Suppressor macrophage treated with lipopolysaccharide for 1 hour (primary cell): Measurements from ENCODE around the gene AFF2.

Source experiments
- DNase-seq, 3 donors: peaks; one replicate each; pipeline ENCODE4 v3.0.0-alpha.2; 2020 to 2022

Gene AFF2

DNA sequence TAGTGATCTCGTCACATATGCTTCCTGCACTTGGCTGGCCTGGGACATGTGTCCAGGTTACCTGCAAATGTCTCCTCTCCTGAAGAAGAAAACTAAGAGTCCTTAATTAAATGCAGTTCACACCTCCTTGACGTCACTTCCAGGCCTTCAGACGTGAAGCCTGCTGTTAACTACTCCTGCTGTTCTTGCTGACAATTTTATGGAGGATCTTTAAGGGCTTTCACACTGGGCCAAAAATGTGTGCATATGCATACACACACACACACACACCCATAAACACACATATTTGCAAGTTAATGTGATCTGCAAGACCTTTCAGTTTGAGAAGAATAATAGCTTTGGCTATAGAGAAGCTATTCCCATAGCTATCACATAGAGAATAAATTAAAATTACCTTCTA lies 267.9 kb downstream of the AFF2 start:
- DNase-seq = no peak

- DNase-seq = no peak
Measured at GRCh38 chrX:148771440-148771839, 271.0 kb downstream of the AFF2 start.

GRCh38 chrX:148774276-148774675 lies 273.9 kb downstream of the AFF2 start:
- no peak for DNase-seq

DNA sequence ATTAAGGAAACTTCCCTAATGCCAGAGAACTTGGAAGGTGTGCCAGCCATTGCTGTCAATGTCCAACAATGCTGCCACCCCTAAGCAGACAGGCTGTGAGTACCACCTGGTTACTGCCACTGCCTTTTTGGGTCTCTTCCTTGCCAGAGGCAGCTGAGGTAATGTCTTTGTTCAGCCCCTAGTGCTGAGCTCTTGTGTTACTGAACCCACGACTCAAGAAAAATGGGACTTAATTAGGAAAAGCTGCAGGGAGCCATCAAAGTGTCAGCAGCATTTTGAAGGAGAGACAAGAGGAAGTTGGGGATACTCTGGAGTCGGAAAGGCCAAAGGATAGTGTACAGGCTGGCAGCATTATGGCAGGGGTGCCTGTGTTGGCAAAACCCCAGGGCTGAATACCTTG lies 283.7 kb downstream of the AFF2 start:
- no peak for DNase-seq

GRCh38 chrX:148784856-148785255 lies 284.4 kb downstream of the AFF2 start:
- no peak for DNase-seq

DNA sequence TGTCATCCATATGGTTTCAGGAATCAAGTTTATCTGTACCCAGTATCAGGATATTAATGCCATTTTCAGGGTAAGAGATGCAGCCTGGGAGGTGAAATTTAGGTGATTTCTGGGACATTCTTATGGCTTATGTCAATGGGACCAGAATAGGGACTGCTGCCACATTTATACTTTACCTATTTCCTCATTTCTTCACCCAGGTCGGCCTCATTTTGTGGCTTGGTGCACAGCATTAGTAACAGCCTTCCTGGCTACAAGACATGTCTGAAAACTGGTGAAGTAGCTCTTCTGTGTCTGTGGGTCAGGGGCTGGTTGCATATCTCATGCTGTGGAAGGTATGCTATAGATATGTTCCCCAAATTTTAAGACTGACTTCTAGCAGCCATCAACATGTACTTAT lies 284.8 kb downstream of the AFF2 start:
- DNase-seq = no peak

GRCh38 chrX:148788449-148788848 lies 288.0 kb downstream of the AFF2 start:
- no peak for DNase-seq

GRCh38 chrX:148794350-148794749 lies 293.9 kb downstream of the AFF2 start:
- DNase-seq = no peak

DNA sequence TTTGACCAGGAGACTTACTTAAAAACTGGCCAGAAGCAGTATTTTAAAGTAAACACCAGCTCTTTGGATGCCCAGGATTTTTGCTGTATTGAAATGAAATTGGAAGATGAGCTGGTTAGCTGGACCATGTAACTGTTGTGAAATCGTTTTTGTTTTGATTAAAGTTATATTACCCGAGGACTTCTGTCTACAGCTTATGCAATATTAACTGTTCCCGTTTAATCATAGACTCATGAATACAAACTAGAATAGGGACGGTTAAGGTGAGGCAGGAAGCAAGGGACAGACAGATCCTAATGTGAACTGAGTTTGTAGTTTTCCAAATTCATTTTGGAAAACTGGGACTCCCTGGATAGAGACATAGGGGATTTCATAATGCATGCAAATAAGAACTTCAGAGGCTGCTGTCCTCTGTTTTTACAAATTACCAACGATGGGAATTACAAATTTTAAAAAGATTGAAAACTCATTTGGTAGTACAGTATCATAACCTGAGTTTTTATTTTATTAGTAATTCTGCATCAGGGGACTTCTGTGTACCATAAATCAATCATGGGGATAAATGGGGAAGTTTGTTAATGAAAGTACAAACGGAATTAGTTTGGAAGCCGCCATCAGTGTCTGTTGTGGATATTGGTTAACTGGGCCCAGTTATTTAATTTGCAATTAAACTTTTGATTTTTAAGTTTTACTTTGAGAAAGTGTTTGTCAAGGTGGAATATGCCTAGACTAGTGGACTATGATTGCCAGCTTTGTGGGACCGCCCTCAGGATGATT lies 304.4 kb downstream of the AFF2 start:
- peak in 1 of 3 donors; percentile 1 for DNase-seq

GRCh38 chrX:148806145-148806870 lies 305.9 kb downstream of the AFF2 start:
- no peak for DNase-seq

GRCh38 chrX:148808833-148809232 lies 308.4 kb downstream of the AFF2 start:
- DNase-seq = no peak

DNA sequence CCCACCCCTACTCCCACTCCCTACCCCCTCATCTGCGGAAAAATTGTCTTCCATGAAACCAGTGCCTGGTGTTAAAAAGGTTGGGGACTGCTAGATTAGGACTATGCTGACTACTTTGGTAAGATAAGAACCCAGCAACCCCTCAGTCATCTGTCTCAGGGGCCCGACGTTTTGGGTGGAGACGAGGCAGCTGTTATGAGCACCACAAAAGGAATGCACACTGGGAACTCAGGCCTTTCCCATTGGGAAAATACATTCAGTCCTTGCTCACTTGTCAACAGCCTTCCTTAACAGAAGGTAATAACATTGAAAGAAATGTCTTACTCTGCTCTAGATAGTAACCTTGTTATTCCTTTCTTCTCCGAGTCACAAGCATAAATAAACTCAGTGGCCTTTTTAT lies 310.8 kb downstream of the AFF2 start:
- DNase-seq = no peak

- DNase-seq = no peak
Measured at GRCh38 chrX:148813422-148813821, 313.0 kb downstream of the AFF2 start.

DNA sequence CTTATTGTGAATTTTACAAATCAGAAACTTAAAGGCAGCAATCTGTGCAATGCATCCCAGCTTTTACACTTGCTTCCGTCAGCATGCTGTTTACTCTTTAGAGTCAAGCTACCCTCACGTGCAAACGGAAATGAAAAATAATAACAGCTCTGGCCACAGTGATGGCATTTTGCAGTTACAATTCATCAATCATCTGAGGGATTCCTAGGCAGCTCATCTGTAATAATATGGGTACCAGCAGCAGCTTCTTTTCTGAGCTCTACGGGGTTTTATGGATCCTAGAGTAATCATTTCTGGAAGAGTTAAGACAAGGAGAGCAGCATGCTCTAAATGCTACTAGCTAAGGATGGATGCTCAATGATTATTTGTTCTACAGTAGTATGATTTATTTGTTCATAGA lies 313.6 kb downstream of the AFF2 start:
- DNase-seq = no peak

GRCh38 chrX:148815218-148815961 lies 315.0 kb downstream of the AFF2 start:
- peak in 1 of 3 donors; percentile 5 for DNase-seq

- DNase-seq = no peak
Measured at GRCh38 chrX:148823986-148824385, 323.6 kb downstream of the AFF2 start.

DNA sequence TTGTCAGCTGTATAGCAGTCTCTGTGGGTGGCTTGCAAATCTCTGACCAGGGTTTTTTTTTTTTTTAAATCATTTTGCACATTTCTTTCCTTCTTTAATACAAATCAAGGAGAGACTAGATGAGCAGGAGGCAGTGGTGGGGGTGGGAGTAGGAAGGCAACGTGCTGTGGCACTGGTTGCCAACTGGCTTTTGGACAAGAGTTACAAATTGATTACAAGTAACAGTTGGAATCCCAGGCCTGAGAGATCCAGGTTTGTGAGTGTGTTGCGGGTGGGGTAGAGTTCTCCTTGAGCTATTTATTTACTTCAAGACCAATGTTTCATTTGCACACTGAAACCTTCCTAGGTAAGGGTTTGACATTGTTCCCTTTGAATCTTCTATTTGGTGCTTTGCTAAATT lies 325.3 kb downstream of the AFF2 start:
- no peak for DNase-seq

- no peak for DNase-seq
Measured at GRCh38 chrX:148836741-148837140, 336.3 kb downstream of the AFF2 start.

DNA sequence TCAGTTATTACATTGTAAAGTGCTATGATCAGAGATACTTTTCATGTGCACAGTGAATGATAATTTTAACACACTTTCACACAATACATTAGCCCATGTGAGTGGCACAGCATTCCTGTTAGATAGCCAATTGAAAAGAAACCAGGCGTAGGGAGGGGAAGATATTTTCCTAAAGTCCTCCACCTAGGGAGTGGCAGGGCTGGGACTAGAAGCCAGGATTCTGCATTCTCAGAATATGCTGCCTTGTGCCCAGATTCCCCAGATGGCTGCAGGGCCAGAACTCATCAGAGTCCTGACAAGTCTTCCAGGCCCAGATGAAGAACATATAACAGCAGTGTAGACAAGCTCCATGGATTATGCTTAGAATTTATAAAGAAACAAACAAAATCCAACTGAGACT lies 350.2 kb downstream of the AFF2 start:
- no peak for DNase-seq

DNA sequence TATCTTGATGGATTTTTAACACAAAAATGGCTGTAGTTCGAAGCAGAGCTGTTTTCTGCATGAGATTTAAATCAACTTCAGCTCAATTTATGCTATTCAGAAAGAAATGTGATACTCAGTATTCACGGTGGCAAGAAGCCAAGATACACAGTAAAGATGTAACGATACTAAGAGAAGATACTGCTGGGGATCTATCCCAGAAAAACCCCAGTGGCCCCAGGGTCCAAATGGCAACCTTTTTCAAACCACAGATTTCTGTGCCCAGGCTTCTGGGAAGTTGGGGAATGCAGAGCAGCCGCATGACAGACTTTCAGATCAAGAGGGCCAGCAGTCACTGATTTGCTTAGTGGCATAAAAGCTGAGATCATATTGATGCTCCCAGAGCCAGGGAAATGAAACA lies 353.9 kb downstream of the AFF2 start:
- no peak for DNase-seq

DNA sequence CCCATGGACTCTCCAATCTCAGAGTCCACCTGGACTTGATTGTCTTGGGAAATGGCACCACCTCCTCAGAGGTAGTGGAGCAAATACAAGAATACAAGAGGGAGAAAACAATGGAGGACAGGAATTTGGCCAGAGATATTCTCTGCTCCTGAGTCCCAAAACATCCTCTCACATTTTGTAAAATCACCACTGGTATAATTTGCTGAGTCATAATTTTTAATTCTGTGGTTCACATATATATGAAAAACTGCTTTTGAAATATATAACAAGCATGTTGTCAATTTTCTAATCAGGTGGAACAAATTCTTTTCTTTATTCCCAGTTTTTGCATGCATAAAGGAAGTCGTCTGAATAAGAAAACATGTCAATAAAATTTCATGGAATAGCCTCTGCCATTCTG lies 356.1 kb downstream of the AFF2 start:
- DNase-seq = no peak

DNA sequence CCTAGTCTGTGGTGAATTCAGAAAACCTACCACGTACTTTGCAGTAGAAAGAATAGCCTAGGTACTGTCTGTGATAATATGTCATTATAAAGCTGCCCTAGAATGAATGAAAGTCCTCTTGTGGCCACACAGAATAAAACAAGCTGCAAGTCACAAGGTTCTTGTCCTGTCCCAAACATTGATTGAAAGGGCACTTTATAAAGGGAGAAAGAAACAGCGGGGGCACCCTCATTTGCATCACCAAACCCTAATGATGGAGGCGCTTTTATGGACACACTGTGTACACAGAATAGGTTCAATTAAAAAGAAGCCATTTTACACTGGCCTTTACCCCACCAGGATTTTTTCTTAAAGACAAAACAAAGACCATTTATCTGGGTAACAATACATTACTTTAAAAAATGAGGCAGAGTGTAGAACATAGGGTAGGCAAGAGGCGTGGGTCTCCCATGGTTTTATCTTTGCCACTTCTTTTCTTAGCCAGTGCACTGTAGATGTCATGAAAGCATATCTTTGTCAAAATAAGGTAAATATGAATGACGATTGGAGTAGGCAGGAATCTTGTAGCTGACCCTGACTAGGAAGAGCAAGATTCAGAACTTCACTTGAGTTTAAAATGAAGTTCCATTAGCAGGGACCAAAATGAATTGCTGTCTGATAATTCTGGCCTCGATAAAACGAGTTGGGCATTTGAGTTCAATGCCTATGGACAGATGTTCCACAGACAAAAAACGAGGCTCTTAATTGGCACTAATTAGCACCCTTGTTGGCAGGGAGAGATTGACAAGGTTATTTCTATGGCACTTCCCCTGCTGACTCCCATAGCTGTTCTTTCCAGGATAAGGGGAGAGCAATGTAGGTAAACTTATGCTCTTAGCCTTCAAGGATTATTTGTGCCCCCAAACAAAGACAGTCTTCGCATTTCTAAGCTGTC lies 365.1 kb downstream of the AFF2 start:
- DNase-seq = no peak

GRCh38 chrX:148867596-148867995 lies 367.2 kb downstream of the AFF2 start:
- no peak for DNase-seq
